ENCODE results near the gene MICAL1. TPM values are rescaled to one million over a fixed set of nuclear protein-coding genes. Genes with fewer than 3 reads are reported as not detected.

MICAL1 gene
- total and polyA plus RNA-seq, 10 of the 15 experiments (the other 5 are each of a cell fraction or from before 2014, with no cell fraction given): 0.32 to 71.6 (median 45.3) TPM

GRCh38 chr6:109453156-109453555 is 2.4 kb downstream of the MICAL1 start:
- no TSS peak for BruUV-seq (replicated peaks)
- intact Hi-C loops (cut with micrococcal nuclease; ENCODE audit: unreplicated experiment): no loop called here
- in situ Hi-C loops (cut with MboI): no loop called here
- POLR2A ChIA-PET: interaction anchor here (7.1 to 13.1 kb wide), 2 partner anchors 10 to 29 kb away, joined by 74 to 132 read pairs; partner anchors contain the start of genes PPIL6, SMPD2 and ZBTB24
- WGBS (ENCODE audit: insufficient coverage, insufficient replicate concordance, low lambda C conversion rate, missing lambda C conversion rate): 100% methylated on average over 2 of the region's 2 CpGs
- H3K4me2 ChIP-seq (ENCODE audit: control insufficient read depth, insufficient read depth): peak overlapping the region; percentile 98
- H3K4me3 ChIP-seq: no peak overlapping the region
- H3K27me3 ChIP-seq (replicated peaks in 1 of 2; ENCODE audit: control insufficient read depth in 2 of 2, insufficient read depth in 2 of 2, low read length in 1 of 2): no peaks in the 10 kb centered on the region
- RAD21 ChIA-PET (ENCODE audit: unreplicated experiment): interaction anchor here (1.2 to 10.1 kb wide), 4 partner anchors 12 to 75 kb away, joined by 3 to 97 read pairs (median 15); partner anchors contain the start of genes CD164, PPIL6, SMPD2 and ZBTB24
- H3K79me2 ChIP-seq (ENCODE audit: control insufficient read depth, insufficient read depth, low read length): peaks cover 48% of the 10 kb centered on the region
- DNase-seq (ENCODE audit: low read depth, low spot score) (no peak), ATAC-seq (no peak), FAIRE-seq (no peak)
- TF ChIP-seq NBN (IDR thresholded peaks at IDR 0.05) (no peak), NFYA (IDR thresholded peaks at IDR 0.05; ENCODE audit: borderline replicate concordance, low read depth, low read length) (no peak), YBX1 (IDR thresholded peaks at IDR 0.05) (no peak), STAT3 (IDR thresholded peaks at IDR 0.05; ENCODE audit: low read depth, low read length) (no peak), KAT2A (conservative IDR thresholded peaks at IDR 0.05; ENCODE audit: control insufficient read depth, low read depth, low read length) (no peak), FOXM1 (IDR thresholded peaks at IDR 0.05; ENCODE audit: low read depth, low read length) (no peak), ATF7 (IDR thresholded peaks at IDR 0.05; ENCODE audit: low read depth) (no peak), RCOR1 (conservative IDR thresholded peaks at IDR 0.05; ENCODE audit: low read depth, low read length) (no peak), SMAD5 (IDR thresholded peaks at IDR 0.05; ENCODE audit: low read depth) (no peak; the same call in 1 of the 2 replicates), USF1 (IDR thresholded peaks at IDR 0.05; ENCODE audit: borderline replicate concordance, extremely low read length, insufficient read depth, low read depth, low read length) (no peak)
- no peaks in the 10 kb centered on the region for H3K9me3 ChIP-seq (replicated peaks; ENCODE audit: control insufficient read depth, insufficient read depth, low read length)
- no peaks in the 10 kb centered on the region for H4K20me1 ChIP-seq (ENCODE audit: control insufficient read depth, insufficient read depth)
- SMC1A ChIA-PET (ENCODE audit: uncharacterized antibody, unreplicated experiment): interaction anchor here (0.8 to 10.1 kb wide), 4 partner anchors 11 to 70 kb away, joined by 3 to 148 read pairs (median 21); partner anchors contain the start of genes CD164, PPIL6, SMPD2 and ZBTB24
- H3K4me1 ChIP-seq (ENCODE audit: control insufficient read depth, insufficient read depth, low read length): peaks cover 41% of the 10 kb centered on the region
- CTCF ChIA-PET: interaction anchor here (1.8 to 3.9 kb wide), 3 partner anchors 10 to 69 kb away, joined by 9 to 30 read pairs (median 13); no protein-coding TSS in a partner anchor
- H3K27ac ChIP-seq (ENCODE audit: control insufficient read depth, insufficient read depth): no peak overlapping the region
- no peak overlapping the region for H2AFZ ChIP-seq (ENCODE audit: control insufficient read depth, low read depth, low read length)
- H3K36me3 ChIP-seq (ENCODE audit: control insufficient read depth in 2 of 2, insufficient read depth in 2 of 2, low read length in 1 of 2): peaks cover 3 to 10% of the 10 kb centered on the region in 2 experiments; a peak in 3 of 4 replicates
- H3K9ac ChIP-seq (ENCODE audit: control insufficient read depth, insufficient read depth, low read length): no peak overlapping the region

Measured in GM12878 (cell line).